CMK (cell line): Measurements from ENCODE around the gene C8A.

Experiments used
- DNase-seq: peaks from one replicate; pipeline ENCODE4 v3.0.0-alpha.2; 2010; ENCODE audit warnings: low read depth

The C8A gene

DNA sequence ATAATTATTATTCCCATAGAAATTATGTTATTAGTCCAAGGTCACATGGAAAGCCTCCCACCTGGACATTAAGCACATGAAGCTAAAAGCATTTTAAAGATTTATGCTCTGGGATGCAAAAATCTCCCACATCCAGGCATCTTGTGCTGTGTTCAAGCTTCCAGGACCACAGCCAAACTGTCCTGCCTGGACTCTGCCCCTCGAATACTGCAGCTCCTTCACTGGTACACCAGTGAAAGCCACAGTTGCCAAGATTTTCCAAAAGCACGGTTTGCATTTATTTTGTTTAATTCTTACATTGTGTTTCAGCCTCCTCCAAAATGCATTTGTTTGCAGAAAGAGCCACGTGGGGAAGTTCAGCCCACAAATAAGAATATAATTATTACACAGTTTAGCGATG is 72.6 kb downstream of the C8A start:
- no peak for DNase-seq

GRCh38 chr1:56927986-56928385 is 73.4 kb downstream of the C8A start:
- DNase-seq = no peak

DNA sequence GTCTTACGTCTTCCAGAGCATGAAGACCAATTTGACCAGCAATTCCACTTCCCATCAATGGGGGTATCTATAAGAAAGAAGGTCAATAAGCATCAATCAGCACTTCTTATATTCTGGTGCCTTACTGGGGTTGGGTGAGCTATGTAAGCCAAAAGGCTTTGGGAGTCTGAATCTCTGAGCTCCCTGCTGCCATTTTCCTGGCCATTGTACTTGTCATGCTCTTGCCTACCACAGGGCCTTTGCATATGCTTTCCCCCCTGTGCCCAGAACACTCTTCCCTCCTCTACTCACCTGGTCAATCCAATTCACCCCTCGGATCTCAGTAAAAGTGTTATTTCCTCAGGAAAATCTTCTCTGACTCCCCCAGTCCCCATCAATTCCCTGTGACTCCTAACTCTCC is 74.9 kb downstream of the C8A start:
- DNase-seq = no peak

DNA sequence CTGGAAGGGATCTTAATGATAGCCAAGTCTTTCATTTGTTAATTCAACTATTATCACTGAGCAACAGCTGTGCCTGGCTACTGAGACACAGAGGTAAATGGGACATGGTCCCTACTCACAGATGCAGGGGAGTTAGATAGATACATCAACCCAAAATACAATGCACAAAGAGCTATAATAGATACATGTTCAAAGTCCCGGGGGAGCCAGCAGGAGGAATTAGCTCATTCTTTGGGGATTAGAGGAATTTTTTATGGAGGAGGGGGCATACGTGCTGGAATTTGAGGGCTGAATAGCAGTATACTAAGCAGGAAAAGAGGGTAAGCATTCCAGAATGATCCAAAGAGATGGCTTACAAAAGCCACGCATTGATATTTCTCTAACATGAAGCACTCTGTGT is 76.6 kb downstream of the C8A start:
- no peak for DNase-seq

GRCh38 chr1:56931686-56932085 is 77.1 kb downstream of the C8A start:
- no peak for DNase-seq

- no peak for DNase-seq
These were observed 78.6 kb downstream of the C8A start for GRCh38 chr1:56933161-56933560.

GRCh38 chr1:56933606-56934005 is 79.0 kb downstream of the C8A start:
- DNase-seq = no peak

DNA sequence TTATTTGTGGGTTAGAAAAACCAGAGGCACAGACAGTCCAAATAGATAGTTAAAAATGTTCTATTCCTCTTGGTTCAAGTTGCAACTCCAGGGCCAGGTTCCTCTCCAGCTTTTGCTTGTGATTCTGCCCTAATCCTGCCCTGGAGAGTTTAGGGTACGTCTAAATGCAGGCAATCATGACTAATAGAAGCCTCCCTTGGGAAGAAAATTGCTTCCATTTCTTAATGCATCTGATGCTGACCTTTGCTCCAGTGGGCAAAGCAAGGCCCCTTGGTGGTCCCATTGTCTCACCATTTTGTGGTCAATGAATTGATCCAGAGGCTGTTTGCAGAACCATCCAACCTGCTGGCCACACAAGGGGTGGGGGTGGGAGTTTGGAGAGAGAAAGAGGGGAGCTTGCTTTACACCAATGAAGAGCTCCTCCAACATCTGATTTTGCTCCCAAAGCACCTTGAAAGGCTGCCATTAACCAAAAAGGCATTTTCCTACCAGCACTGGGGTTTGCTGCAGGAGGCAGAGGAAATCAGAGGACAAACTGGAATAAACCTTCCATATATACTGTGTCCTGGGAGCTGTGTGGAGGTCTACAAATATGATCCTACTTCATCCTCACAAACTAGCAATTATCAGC is 79.9 kb downstream of the C8A start:
- no peak for DNase-seq

DNA sequence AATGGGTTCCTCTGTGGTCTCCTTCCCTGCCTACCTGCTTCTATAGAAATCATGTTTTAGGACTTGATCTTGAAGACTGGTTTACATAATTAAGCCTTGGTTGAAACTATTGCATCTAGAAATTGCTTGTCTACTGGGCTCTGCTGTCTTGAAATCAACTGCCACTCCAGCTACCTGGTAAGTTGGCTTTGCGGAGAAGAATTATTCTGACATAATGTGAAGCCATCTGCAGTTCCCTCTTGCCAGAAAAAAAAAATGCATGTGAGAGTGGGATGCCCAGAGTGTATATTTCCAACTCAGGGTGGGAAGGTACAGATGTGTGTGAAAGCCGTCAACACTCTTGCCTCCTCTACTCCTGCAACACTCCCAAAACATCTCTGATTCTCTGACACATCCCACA is 84.0 kb downstream of the C8A start:
- no peak for DNase-seq

- DNase-seq = no peak
These were observed 84.6 kb downstream of the C8A start for GRCh38 chr1:56939209-56939608.

GRCh38 chr1:56940039-56940438 is 85.4 kb downstream of the C8A start:
- no peak for DNase-seq

DNA sequence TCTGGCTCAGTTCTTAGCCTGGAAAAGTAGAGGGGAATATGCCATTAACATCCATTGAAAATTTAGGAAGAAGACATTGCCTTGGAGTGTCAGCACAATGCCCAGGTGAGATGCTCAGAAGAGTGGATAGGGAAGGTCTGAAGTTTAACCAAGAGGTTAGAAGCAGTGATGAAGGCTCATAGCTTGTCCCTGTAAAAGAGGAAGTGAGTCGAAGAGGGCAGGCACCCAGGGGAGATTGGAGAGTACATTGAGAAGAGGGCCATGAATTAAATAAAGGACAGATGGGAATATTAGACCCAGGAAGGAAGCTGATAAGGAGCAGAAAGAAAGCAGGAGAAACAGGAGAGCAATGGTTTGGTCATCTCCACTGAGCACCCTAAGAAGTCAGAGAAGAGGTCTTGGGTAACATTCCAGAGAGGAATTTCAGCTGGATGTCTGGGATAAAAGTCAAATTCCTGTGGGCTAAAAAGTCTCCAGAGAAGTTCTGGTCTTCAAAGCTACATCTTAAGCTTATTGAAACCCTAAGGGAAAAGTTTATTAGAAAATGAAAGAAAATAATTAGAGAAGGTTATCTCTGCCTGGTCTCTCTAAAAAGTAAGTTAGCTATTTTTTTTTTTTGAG is 93.9 kb downstream of the C8A start:
- DNase-seq = no peak

- no peak for DNase-seq
These were observed 97.9 kb downstream of the C8A start for GRCh38 chr1:56952501-56952900.

DNA sequence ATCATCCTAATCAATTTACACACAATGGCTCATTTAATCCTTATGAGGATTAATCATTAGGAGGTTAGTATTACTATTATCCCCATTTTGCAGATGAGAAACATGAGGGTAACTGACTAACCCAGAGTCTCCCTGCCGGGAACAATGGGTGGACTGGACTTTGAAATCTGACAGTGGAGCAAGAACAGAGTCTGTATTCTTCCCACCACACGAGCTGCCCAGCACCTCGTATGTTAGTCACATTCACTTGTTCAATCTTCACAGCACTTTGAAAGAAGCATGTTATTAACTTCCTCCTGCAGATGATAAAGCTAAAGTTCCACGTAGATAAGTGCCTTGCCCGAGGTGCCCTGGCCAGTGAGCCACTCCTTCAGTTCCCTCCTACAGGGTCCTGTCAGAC is 98.8 kb downstream of the C8A start:
- DNase-seq = no peak

GRCh38 chr1:56954664-56955063 is 100.1 kb downstream of the C8A start:
- DNase-seq = no peak

GRCh38 chr1:56957931-56958330 is 103.3 kb downstream of the C8A start:
- DNase-seq = no peak

- no peak for DNase-seq
These were observed 103.9 kb downstream of the C8A start for GRCh38 chr1:56958526-56958925.

- DNase-seq = no peak
These were observed 106.8 kb downstream of the C8A start for GRCh38 chr1:56961426-56961825.

DNA sequence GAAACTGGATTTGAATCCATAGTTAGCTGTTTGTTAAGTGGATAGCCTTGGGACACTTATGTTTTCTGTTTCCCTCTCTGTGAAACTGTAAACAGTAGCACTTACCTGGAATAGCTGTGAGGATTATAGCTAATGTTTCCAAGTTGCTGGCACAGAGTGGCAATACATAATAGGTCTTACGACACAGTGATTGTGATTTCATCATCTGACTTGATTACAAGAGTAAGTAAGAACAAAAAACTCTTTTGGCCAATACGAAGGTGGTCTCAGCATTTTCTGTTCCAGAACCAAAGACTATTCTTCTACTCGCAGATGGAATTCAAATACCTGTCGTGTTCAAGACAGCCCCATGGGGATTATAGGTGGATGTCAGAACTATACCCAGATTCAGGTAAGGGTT is 109.1 kb downstream of the C8A start:
- no peak for DNase-seq

GRCh38 chr1:56964349-56965017 is 109.9 kb downstream of the C8A start:
- DNase-seq = no peak

DNA sequence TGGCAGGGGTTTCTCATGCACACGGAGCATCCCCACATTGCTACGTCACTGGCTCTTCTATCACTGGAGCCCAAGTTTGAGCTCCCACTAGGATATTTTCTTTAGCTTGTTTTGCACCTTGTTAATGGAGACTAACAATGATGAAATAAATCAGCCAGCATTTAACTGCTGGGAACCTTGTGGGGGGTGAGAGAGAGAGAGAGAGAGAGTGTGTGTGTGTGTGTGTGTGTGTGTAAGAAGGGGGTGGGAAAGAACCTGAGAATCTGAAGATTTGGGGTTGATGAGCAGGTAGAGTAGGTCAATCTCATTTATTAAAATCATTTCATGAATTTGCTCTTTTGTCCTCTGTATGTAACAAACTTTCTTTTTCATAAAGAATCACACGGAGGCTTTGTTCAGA is 110.6 kb downstream of the C8A start:
- no peak for DNase-seq

DNA sequence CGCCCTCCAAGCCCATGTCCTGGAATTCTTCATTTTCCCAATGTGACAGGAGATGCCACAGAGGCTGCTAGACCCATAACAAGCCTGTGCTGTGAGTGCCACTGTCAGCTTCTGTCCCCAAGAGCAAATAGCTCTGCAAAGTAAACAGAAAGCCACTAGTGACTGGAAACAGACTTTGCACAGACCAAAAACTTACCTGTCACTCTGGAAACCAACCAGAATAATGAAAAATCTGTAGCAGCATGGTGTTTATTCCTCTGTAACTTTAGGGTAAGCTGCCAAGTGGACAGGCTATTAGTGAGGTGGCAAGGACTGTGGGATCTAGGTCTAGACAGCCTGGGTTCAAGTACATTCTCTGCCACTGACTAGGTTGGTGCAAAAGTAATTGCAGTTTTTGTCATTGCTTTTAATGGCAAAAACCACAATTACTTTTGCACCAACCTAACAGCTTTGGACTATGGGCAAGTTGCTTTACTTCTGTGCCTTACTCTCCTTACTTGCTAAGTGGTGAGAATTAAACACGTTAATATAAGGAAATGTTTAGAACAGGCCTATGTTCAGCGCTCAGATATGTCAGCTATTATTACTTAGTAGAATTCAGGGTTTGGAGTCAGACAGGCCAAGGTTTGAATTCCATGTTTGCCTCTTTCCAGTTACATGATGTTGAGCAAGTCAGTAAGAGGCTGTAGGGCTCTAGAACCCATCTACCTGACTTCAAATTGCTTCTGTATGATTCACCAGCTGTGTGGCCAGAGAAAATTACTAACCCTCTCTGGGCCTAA is 111.5 kb downstream of the C8A start, which contains the start of gene C8B:
Gene C8B (minus strand): TSS at position 100 of the 782 bp plus-strand sequence. CDS start 67 bp downstream, at position 33.
- DNase-seq = no peak

DNA sequence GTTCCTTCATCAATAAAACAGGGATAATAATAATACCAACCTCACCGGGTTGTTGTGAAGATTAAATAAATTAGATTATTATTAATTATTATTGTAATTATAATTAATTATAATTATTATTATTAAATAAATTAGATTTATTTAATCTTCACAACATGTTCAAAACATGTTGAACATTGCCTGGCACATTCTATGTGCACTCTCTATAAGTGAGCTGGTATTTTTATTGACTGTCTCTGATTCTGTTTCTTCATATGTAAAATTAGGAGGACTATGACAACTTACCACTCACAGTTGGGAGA is 112.1 kb downstream of the C8A start:
- no peak for DNase-seq
